GM21447 (cell line): ENCODE data around the gene DOCK8.

Source experiments
- ATAC-seq: cut with Tn5 transposase; IDR thresholded peaks from one replicate; pipeline ENCODE4 v1.9.1; 2021; ENCODE audit not compliant: unreplicated experiment

DOCK8 gene

DNA sequence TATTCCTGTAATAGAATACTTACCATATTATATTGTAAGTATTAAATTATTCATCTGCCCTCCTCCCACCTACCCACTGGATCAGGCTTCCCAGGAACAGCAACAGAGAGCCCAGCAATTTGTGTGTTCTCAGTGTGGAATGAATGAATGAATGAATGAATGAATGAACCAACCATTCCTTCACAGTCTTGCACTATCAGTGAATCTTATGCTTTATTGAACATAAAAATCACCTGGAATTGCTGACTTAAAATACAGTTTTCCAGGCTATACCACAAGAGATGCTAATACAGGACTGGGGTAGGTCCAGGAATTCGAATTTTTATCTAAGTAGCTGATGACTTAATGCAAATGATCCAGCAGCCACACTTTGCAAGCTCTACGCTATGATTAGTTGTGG, 51.6 kb downstream of the DOCK8 start:
- ATAC-seq, result no peak

GRCh38 chr9:268616-269015, 54.0 kb downstream of the DOCK8 start:
- ATAC-seq, result no peak

- no peak for ATAC-seq
These were observed 54.5 kb downstream of the DOCK8 start for GRCh38 chr9:269081-269711.

GRCh38 chr9:270657-271237, 56.1 kb downstream of the DOCK8 start:
- ATAC-seq, result no peak

GRCh38 chr9:272251-273213, 57.9 kb downstream of the DOCK8 start:
- peak; percentile 96 for ATAC-seq

DNA sequence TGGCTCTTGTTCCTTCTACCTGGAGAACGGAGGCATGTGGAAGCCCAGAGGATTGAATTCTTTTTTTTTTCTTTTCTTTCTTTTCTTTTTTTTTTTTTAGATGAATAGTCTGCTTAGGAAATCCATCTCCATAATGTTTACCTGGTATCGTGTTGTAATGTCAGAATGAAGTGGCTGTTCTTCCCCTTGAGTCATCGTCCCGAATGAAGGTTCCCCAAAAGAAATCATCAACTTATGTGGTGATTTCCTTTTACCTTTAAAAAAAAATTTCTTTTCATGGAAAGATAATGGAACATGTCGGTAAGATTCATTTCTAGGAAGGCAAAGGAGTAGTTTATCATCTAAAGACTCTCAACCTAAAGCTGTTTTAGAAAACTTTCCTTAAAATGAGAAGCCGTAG, 59.7 kb downstream of the DOCK8 start:
- no peak for ATAC-seq

DNA sequence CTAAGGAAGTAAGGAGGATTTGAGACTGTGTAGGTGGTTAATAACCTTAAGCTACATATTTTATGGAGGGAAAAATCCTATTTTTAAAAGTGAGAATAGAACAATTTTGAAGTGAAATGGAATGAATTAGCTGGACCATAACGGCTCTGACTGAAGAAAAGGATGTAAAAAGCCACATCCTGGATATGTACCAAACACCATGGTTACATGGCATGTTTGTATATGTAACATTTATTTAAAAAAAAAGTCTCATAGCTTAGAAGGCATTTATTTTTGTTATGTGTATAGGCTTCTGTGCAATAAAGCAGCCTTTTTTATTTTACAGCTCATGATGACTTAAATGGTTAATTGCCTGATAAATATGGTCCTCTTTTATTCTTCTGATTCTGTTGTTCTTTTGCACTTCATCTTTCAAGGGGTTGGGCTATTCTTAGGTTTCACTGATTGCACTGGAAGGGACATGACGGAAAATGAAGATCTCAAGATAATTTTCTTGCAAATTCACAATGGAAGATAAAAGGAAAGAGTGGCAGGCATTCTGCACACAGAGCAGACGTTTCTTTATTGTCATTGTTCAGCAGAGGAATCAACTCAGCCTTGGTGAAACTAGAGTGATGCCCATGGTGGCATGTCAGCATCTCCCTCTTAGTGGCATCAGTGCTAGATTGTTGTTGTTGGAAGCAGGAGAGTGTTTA, 63.1 kb downstream of the DOCK8 start:
- no peak for ATAC-seq

DNA sequence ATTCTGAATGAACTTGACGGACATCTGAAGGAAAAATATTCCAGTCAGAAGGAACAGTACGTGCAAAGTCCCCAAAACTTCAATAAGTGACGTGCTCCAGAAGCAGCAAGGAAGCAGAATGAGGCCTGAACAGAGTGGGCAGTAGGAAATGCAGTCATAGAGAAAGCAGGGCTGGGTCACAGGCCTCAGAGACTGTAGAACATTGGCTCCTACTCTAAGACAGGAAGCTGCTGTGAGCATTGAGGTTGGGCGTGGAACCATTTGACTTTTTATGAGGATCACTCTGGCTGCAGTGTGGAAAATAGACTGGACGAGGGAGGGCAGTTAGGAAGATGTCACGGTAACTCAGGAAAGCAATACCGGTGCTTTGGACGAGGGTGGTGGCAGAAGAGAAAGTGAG, 64.0 kb downstream of the DOCK8 start:
- ATAC-seq, result peak; percentile 40

DNA sequence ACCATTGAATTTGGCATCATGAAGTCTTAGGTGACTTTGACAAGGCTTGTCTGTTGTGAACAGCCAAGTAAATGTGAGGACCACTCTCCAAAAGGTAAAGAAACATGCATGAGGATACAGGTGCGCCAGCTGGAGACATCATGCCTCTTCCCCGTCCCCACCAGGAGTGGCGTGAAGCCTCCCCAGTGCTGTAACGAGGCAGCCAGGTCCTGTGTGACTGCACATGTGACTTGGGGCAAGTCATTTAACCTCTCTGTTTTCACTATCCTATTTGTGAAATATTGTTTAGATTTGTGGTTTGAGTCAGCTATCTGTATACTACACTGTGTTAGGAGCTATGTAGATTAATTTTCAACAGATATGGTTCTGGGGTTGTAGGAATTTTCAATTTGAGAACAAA, 65.0 kb downstream of the DOCK8 start:
- no peak for ATAC-seq

- ATAC-seq, result no peak
These were observed 67.3 kb downstream of the DOCK8 start for GRCh38 chr9:281741-282645.

- no peak for ATAC-seq
These were observed 71.5 kb downstream of the DOCK8 start for GRCh38 chr9:286071-286740.

GRCh38 chr9:289121-289520, 74.5 kb downstream of the DOCK8 start:
- ATAC-seq, result no peak

- ATAC-seq, result no peak
These were observed 78.2 kb downstream of the DOCK8 start for GRCh38 chr9:292915-293314.

- no peak for ATAC-seq
These were observed 80.9 kb downstream of the DOCK8 start for GRCh38 chr9:295576-295975.

- ATAC-seq, result no peak
These were observed 81.7 kb downstream of the DOCK8 start for GRCh38 chr9:296411-296810.

- ATAC-seq, result peak; percentile 99
These were observed 82.7 kb downstream of the DOCK8 start for GRCh38 chr9:297104-297972.

DNA sequence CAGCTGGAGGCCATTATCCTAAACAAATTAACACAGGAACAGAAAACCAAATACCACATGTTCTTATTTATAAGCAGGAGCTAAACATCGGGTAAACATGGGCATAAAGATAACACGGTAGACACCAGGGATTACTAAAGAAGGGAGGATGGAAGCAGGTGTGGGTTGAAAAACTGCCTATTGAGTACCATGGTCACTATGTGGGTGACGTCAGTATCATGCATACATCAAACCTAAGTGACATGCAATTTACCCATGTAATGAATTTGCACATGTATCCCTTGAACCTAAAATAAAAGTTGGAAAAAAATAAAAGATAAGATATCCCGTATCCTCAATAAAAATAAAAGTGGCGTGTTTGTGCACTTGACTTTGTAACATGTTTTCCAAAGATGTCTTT, 88.8 kb downstream of the DOCK8 start:
- ATAC-seq, result no peak

GRCh38 chr9:304106-304505, 89.4 kb downstream of the DOCK8 start:
- ATAC-seq, result no peak
